Lower lobe of right lung (tissue), 2 donors: ENCODE results near the gene RIPK4. TPM values are rescaled to one million over a fixed set of nuclear protein-coding genes. Genes with fewer than 3 reads are reported as not detected.

ENCODE experiments used
- ATAC-seq, 2 donors: fragments of 200-7000 bp; cut with Tn5 transposase; one replicate each; pipeline ENCODE4 v1.9.1; 2020 to 2022; ENCODE audit warnings: mild to moderate bottlenecking in 2 of 2, moderate library complexity in 2 of 2
- DNase-seq: peaks from one replicate; pipeline ENCODE4 v3.0.0-alpha.2; 2020
- H3K27ac ChIP-seq: fragments of 200-600 bp; one replicate; pipeline ENCODE4 v1.8.0; 2022
- H3K27me3 ChIP-seq: fragments of 200-600 bp; one replicate; pipeline ENCODE4 v1.8.0; 2022; ENCODE audit warnings: low read depth
- H3K36me3 ChIP-seq: fragments of 200-600 bp; one replicate; pipeline ENCODE4 v1.8.0; 2022; ENCODE audit warnings: mild to moderate bottlenecking
- H3K4me1 ChIP-seq: fragments of 200-600 bp; one replicate; pipeline ENCODE4 v1.8.0; 2022
- H3K4me3 ChIP-seq: fragments of 200-600 bp; one replicate; pipeline ENCODE4 v1.8.0; 2022; ENCODE audit warnings: mild to moderate bottlenecking
- H3K9me3 ChIP-seq: fragments of 200-600 bp; one replicate; pipeline ENCODE4 v1.8.0; 2022
- CTCF ChIP-seq: fragments of 200-600 bp; IDR thresholded peaks from one replicate; pipeline ENCODE4 v1.8.0; 2022; ENCODE audit warnings: antibody characterized with exemption, mild to moderate bottlenecking
- intact Hi-C: fragments of 100-400 bp; cut with DNase I; formaldehyde crosslinking; loops from one replicate; pipeline ENCODE4 v1.11.0; 2022
- total RNA-seq: library from RNA; stranded (reverse); fragmentation: NEBNext Ultra II Directional; extraction: Animal tissue kit (Norgen Biotek cat#: 25700); gene quantifications from one replicate; pipeline ENCODE4 v1.2.1, GENCODE V29; 2021
- donor health status: DM: no; HTN: yes; CAD: no; lungs with severe emphysema.

RIPK4 gene
- total RNA-seq, 1 donor from 2014 or later = 8.7 TPM

GRCh38 chr21:41746744-41747006 lies 20.2 kb downstream of the RIPK4 start:
- H3K27ac ChIP-seq = no peak overlapping the region
- H3K27me3 ChIP-seq = peaks cover 3% of the 10 kb centered on the region
- intact Hi-C loops = no loop called here
- DNase-seq (no peak), ATAC-seq (no peak)
- H3K4me3 ChIP-seq = no peak overlapping the region
- peaks cover 9% of the 10 kb centered on the region for H3K4me1 ChIP-seq
- H3K9me3 ChIP-seq = no peaks in the 10 kb centered on the region
- peaks cover 28% of the 10 kb centered on the region for H3K36me3 ChIP-seq
- TF ChIP-seq CTCF = no peak

- intact Hi-C loops = no loop called here
- Histone ChIP-seq H3K4me3 (no peak overlapping the region), H3K27me3 (peaks cover 3% of the 10 kb centered on the region), H3K27ac (no peak overlapping the region), H3K9me3 (no peaks in the 10 kb centered on the region), H3K36me3 (peaks cover 28% of the 10 kb centered on the region), H3K4me1 (peaks cover 4% of the 10 kb centered on the region)
- no peak for DNase-seq
- TF ChIP-seq CTCF = no peak
- ATAC-seq = no peak
Measured at GRCh38 chr21:41745971-41746743, 20.7 kb downstream of the RIPK4 start.

GRCh38 chr21:41745026-41745820 lies 21.6 kb downstream of the RIPK4 start:
- Histone ChIP-seq H3K4me3 (no peak overlapping the region), H3K27me3 (peaks cover 3% of the 10 kb centered on the region), H3K4me1 (no peaks in the 10 kb centered on the region), H3K27ac (no peak overlapping the region), H3K9me3 (no peaks in the 10 kb centered on the region), H3K36me3 (peaks cover 36% of the 10 kb centered on the region)
- DNase-seq (no peak), ATAC-seq (no peak)
- no peak for TF ChIP-seq CTCF
- intact Hi-C loops = no loop called here

- no peak for TF ChIP-seq CTCF
- Histone ChIP-seq H3K4me1 (no peaks in the 10 kb centered on the region), H3K27ac (no peak overlapping the region), H3K9me3 (no peaks in the 10 kb centered on the region), H3K27me3 (peaks cover 3% of the 10 kb centered on the region), H3K4me3 (no peak overlapping the region), H3K36me3 (peaks cover 41% of the 10 kb centered on the region)
- ATAC-seq (no peak), DNase-seq (no peak)
- intact Hi-C loops = no loop called here
Measured at GRCh38 chr21:41744028-41744930, 22.6 kb downstream of the RIPK4 start.

GRCh38 chr21:41743321-41744027 lies 23.4 kb downstream of the RIPK4 start:
- Histone ChIP-seq H3K36me3 (peaks cover 40% of the 10 kb centered on the region), H3K4me1 (no peaks in the 10 kb centered on the region), H3K9me3 (no peaks in the 10 kb centered on the region), H3K27me3 (peaks cover 3% of the 10 kb centered on the region), H3K27ac (no peak overlapping the region), H3K4me3 (no peak overlapping the region)
- no peak for DNase-seq
- no peak for TF ChIP-seq CTCF
- ATAC-seq = no peak
- intact Hi-C loops = no loop called here
